ENCODE data around the gene CDHR1. TPM values are rescaled to one million over a fixed set of nuclear protein-coding genes. Genes with fewer than 3 reads are reported as not detected.

The CDHR1 gene
- total RNA-seq, 2 experiments from 2014 or later = 1.7 to 3.5 TPM

DNA sequence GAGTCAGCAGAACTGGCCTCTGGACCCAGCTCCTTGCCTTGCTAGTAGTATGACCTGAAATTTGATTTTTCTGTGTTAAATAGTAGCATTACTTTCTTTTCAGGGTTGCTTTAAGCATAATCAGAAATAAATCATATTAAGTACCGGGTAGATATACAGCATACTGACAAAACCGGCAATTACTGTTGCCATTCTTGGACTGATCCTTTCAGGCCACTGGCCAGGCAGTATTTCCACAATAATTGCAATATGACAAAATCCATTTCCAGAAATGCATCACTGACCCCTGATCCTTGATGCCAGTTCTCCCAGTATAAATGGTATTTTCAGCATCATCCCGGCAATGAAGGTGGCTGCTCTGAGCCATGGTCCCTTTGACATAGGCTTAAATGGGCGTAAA, 40.1 kb downstream of the CDHR1 start:
- no peak for DNase-seq
- Mint-ChIP-seq H3K27me3 (peaks cover 11% of the 10 kb centered on the region), H3K9me3 (no peaks in the 10 kb centered on the region), H3K4me3 (no peak overlapping the region), H3K4me1 (no peaks in the 10 kb centered on the region), H3K36me3 (no peaks in the 10 kb centered on the region), H3K27ac (no peak overlapping the region)
- no peak for ATAC-seq (ENCODE audit: low read depth)
- POLR2A ChIA-PET = no interaction called here

DNA sequence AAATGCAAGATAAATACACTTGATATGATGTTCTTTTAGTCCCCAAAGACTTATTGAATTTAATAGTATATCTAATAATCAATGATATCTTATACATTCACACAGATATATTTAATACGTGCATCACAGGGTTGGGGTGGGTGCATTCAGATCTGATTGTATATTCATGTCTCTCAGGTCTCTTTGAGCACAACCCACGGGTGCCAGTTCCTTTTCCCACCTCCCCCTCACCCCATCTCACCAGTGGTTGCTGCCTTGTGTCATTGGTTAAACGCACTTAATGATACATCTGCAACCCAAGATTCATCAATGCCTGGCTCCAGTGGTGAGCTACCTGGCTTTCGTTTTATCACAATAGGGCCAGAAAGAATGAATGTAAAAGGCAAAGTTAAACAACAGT, 40.8 kb downstream of the CDHR1 start:
- no peak for ATAC-seq (ENCODE audit: low read depth)
- Mint-ChIP-seq H3K4me3 (no peak overlapping the region), H3K27me3 (peaks cover 9% of the 10 kb centered on the region), H3K4me1 (no peaks in the 10 kb centered on the region), H3K27ac (no peak overlapping the region), H3K9me3 (no peaks in the 10 kb centered on the region), H3K36me3 (no peaks in the 10 kb centered on the region)
- DNase-seq = no peak
- POLR2A ChIA-PET = no interaction called here

DNA sequence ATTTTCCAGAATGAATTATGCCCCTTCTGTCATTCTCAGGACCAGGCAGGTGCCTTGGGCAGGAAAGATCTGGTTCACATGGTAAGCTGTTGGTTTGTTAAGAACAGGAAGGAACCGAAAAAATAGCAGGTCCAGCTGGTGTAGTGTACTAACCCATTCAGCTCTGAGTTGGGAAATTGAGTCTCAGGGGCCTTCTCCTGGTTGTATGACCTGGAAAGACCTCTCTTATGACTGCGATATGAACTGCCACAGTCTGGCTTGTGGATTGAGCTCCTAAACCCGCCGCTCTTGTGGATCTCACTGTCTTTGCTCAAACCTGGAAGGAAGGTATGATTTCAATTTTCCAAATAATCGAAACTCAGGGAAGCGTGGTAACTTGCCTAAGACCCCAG, 42.5 kb downstream of the CDHR1 start:
- POLR2A ChIA-PET = no interaction called here
- H3K27ac Mint-ChIP-seq = no peak overlapping the region
- H3K36me3 Mint-ChIP-seq = no peaks in the 10 kb centered on the region
- ATAC-seq (ENCODE audit: low read depth) (no peak), DNase-seq (no peak)
- no peak overlapping the region for H3K4me3 Mint-ChIP-seq
- H3K27me3 Mint-ChIP-seq = peaks cover 15% of the 10 kb centered on the region
- H3K9me3 Mint-ChIP-seq = no peaks in the 10 kb centered on the region
- H3K4me1 Mint-ChIP-seq = no peaks in the 10 kb centered on the region

DNA sequence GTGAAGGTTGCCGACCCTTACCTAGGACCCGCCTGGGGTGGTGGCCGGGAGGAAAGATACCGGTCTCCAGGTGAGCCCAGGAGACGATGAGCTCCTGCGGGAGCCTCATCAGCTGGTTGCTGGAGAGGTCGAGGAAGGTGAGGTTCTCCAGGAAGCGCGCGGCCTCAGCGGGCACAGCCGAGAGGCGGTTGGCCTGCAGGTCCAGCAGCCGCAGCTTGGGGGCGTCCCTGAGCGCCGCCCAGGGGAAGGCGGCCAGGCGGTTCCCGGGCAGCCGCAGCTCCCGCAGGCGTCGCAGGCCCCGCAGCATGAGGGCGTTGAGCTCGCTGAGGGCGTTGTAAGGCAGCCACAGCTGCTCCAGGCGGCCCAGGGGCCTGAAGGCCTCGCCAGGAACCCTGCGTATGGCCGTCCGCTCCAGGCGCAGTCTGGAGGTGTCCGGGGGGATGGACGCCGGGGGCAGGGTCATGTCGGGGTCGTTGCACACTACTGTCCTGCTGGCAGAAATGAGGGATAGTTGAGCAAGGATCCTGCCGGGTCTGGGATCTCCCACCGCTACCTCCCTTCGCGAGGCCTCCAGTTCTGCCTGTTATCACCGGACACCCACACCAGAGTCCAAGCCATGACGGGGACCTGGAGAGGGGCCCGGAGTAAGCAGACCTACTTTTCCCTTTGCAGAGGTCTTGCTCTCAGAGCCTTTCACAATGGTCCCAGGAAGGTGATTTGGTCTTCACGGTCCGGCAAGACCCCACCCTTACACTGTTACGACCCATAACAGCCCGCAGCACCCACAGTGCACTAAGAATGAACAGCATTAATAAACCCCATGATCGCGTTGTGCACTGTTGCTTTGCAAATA, 43.1 kb downstream of the CDHR1 start:
- Mint-ChIP-seq H3K4me1 (no peaks in the 10 kb centered on the region), H3K27me3 (peaks cover 15% of the 10 kb centered on the region), H3K4me3 (no peak overlapping the region), H3K9me3 (no peaks in the 10 kb centered on the region), H3K36me3 (no peaks in the 10 kb centered on the region), H3K27ac (no peak overlapping the region)
- DNase-seq = no peak
- ATAC-seq (ENCODE audit: low read depth) = no peak
- POLR2A ChIA-PET = no interaction called here

DNA sequence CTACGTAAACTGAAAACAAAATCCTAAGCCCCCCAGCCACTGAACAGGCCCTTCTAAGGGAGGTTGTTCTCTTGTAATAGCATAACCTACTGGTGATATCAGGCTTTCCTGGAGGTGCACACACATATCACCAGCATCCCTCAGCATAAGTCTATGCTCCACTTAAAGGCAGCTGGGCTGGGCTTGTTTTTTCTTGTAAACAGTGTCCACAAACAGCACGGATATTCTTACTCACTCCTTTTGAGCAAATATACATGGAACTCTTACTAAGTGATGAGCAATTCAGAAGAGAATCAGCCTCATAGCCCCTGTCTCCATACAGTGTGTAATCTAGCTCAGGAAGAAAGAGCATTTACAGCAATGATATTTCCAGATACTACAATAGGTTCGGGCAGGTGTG, 44.6 kb downstream of the CDHR1 start:
- no peaks in the 10 kb centered on the region for H3K4me1 Mint-ChIP-seq
- H3K27me3 Mint-ChIP-seq = peaks cover 15% of the 10 kb centered on the region
- DNase-seq (no peak), ATAC-seq (ENCODE audit: low read depth) (no peak)
- H3K36me3 Mint-ChIP-seq = no peaks in the 10 kb centered on the region
- H3K9me3 Mint-ChIP-seq = no peaks in the 10 kb centered on the region
- no peak overlapping the region for H3K27ac Mint-ChIP-seq
- POLR2A ChIA-PET = no interaction called here
- H3K4me3 Mint-ChIP-seq = no peak overlapping the region

DNA sequence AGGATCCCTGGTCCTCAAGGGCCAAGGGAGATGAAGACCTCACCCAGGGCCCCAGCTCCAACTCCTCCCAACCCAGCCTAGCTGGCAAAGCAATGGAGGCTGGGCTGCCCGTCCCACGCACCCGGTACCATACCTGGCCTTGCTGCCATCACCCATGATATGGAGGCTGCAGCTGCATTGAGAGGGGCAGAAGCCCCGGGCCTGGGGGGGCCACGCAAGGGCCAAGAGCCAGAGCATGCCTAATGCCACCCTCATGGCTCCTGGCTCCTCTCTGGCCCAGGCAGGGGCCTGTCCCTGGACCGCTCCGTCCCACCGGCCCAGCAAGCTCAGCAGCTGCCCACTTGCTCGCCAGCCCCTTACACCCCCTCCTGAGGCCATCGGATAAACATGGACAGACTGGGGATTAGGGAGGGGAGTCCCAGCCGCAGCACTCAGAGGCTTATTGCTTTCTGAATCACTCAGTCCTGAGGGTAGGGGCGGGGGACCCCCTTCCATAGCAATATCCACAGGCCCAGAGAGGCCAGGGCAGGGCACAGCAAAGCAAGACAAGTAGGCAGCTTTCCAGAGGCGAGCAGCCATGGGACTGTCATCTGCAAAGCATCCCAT, 47.0 kb downstream of the CDHR1 start, which contains the start of gene LRIT1:
Gene LRIT1 (minus strand): TSS at position 362 of the 606 bp plus-strand sequence. CDS start 107 bp downstream, at position 255.
- no peaks in the 10 kb centered on the region for H3K4me1 Mint-ChIP-seq
- POLR2A ChIA-PET = no interaction called here
- H3K27me3 Mint-ChIP-seq = peaks cover 15% of the 10 kb centered on the region
- no peak for ATAC-seq (ENCODE audit: low read depth)
- H3K36me3 Mint-ChIP-seq = no peaks in the 10 kb centered on the region
- DNase-seq = no peak
- H3K4me3 Mint-ChIP-seq = no peak within 1 kb of the TSS
- H3K27ac Mint-ChIP-seq = no peak within 1 kb of the TSS
- no peaks in the 10 kb centered on the region for H3K9me3 Mint-ChIP-seq

DNA sequence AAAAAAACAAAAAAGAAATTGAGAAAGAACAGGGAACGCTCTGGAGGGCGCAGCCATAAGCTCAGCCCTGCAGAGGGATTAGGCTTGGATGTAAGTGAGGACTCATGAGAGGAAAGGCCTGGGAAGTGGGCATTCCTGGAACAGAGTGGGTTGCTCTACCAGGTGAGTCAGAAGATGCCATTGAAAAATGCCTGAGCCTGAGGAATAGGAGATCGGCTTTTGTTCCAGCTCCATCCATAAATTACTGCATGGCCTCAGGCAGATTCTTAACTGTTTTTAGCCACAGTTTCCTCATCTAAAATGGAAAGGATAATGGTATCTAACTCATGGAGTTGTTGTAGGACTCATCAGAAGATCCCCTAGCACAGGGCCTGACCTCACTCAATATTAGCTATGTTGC, 49.4 kb downstream of the CDHR1 start:
- Mint-ChIP-seq H3K27ac (no peak overlapping the region), H3K4me1 (no peaks in the 10 kb centered on the region), H3K27me3 (peaks cover 6% of the 10 kb centered on the region), H3K4me3 (no peak overlapping the region), H3K9me3 (no peaks in the 10 kb centered on the region), H3K36me3 (no peaks in the 10 kb centered on the region)
- no peak for ATAC-seq (ENCODE audit: low read depth)
- DNase-seq = no peak
- POLR2A ChIA-PET = no interaction called here

DNA sequence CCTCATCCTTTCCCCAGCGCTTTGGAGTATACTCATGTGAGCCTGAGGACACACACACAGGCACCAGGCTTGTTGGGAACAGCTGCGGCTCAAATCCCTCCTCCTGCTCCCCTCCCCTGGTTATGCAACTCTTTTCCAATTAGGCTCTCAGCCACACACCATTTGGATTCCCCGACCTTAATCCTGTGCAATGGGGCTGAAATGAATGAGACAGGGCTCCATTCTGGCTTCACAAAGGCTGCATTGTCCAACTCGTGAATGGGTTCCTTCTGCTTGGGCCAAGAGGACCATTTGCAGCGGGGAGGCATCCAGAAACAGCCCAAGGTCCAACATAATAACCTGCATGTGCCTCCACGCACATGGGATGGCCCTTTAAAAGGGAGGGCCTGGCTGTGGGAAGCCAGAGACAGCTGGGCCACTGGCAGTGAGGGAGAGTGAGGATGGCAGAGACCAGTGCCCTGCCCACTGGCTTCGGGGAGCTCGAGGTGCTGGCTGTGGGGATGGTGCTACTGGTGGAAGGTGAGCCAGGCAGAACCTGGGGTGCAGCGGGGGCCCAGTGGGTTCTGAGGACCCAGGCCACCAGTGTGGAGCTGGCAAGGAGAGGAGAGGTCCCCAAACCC, 50.4 kb downstream of the CDHR1 start, which contains the start of gene RGR:
Gene RGR (plus strand): TSS at position 403 of the 620 bp plus-strand sequence. CDS start 38 bp downstream, at position 441.
- peaks cover 6% of the 10 kb centered on the region for H3K27me3 Mint-ChIP-seq
- H3K27ac Mint-ChIP-seq = no peak within 1 kb of the TSS
- DNase-seq = no peak
- no peak for ATAC-seq (ENCODE audit: low read depth)
- no peaks in the 10 kb centered on the region for H3K9me3 Mint-ChIP-seq
- POLR2A ChIA-PET = no interaction called here
- H3K36me3 Mint-ChIP-seq = no peaks in the 10 kb centered on the region
- H3K4me1 Mint-ChIP-seq = no peaks in the 10 kb centered on the region
- H3K4me3 Mint-ChIP-seq = no peak within 1 kb of the TSS

DNA sequence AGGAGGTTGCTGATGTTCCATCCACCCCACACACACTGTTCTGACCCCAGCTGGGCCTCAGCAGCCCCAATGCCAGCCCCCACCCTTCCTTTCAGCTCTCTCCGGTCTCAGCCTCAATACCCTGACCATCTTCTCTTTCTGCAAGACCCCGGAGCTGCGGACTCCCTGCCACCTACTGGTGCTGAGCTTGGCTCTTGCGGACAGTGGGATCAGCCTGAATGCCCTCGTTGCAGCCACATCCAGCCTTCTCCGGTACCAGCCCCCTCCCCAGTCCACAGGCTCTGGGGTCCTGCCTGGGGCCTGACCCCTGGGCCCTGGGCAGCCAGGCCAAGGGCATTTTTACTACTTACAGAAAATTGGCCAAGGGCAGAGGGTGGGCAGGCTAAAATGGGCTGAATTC, 53.2 kb downstream of the CDHR1 start:
- H3K27me3 Mint-ChIP-seq = no peaks in the 10 kb centered on the region
- no peak for ATAC-seq (ENCODE audit: low read depth)
- no peaks in the 10 kb centered on the region for H3K4me1 Mint-ChIP-seq
- POLR2A ChIA-PET = no interaction called here
- no peak overlapping the region for H3K27ac Mint-ChIP-seq
- DNase-seq = no peak
- H3K4me3 Mint-ChIP-seq = no peak overlapping the region
- H3K9me3 Mint-ChIP-seq = no peaks in the 10 kb centered on the region
- no peaks in the 10 kb centered on the region for H3K36me3 Mint-ChIP-seq

DNA sequence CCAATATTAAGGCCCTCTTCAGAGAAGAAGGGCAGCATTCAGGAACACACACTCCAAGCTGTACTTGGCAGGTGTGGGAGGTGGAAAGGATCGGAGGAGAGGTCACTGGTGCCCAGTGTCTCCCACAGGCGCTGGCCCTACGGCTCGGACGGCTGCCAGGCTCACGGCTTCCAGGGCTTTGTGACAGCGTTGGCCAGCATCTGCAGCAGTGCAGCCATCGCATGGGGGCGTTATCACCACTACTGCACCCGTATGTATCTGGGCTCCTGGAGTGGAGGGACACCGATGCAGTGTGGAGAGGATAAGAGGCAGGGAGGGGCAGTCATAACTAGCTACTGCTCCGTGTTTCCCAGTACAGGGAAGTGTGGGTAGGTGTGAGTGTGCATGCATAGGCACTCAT, 54.5 kb downstream of the CDHR1 start:
- DNase-seq = no peak
- POLR2A ChIA-PET = no interaction called here
- H3K4me1 Mint-ChIP-seq = no peaks in the 10 kb centered on the region
- H3K27me3 Mint-ChIP-seq = peaks cover 2% of the 10 kb centered on the region
- H3K4me3 Mint-ChIP-seq = no peak overlapping the region
- H3K9me3 Mint-ChIP-seq = no peaks in the 10 kb centered on the region
- H3K36me3 Mint-ChIP-seq = no peaks in the 10 kb centered on the region
- ATAC-seq (ENCODE audit: low read depth) = no peak
- H3K27ac Mint-ChIP-seq = no peak overlapping the region

DNA sequence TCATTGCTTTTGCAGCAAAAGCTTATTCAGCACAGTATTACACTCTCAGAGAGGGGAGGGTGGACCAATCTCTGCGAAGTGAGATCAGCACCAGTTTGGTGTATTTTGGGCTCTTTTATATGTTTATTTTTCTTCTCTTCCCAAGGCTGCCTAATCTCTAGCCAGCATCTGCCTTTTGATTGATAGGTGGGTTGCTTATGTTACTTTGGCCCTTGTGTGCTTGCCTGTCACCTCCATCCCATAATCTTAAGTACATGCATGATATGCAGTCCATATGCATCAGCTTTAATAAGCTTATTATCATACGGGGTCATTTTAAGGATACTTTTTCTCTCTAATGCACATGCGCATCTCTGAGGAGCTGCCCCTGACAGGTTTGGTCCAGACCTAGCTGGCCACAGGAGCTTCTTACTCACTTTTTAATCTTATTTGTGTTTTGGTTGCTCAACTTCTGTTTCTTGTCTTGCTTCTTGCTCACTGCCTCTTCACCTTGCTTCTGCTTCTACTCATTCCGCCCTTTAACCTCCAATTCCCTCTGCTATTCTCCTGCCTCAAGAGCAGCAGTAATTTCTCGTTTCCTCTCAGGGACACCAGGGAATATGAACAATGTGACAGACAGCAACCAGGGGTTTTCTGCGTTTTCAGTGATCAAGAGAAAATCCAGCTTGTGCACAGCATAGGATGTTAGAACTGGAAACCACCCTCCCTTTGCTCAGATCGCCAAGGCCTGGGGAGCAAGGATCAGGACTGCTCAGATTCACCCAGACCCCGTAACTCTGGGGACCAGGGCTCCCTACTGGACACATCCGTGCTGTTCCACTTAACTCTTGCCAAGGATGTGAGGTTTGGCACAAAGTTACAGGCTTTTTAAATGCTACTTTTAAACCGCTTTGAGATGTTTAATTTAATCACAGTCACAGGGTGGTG, 60.5 kb downstream of the CDHR1 start:
- no peak overlapping the region for H3K27ac Mint-ChIP-seq
- peaks cover 12% of the 10 kb centered on the region for H3K27me3 Mint-ChIP-seq
- no peaks in the 10 kb centered on the region for H3K36me3 Mint-ChIP-seq
- DNase-seq (no peak), ATAC-seq (ENCODE audit: low read depth) (no peak)
- POLR2A ChIA-PET = no interaction called here
- H3K4me1 Mint-ChIP-seq = peaks cover 5% of the 10 kb centered on the region
- no peaks in the 10 kb centered on the region for H3K9me3 Mint-ChIP-seq
- H3K4me3 Mint-ChIP-seq = no peak overlapping the region

DNA sequence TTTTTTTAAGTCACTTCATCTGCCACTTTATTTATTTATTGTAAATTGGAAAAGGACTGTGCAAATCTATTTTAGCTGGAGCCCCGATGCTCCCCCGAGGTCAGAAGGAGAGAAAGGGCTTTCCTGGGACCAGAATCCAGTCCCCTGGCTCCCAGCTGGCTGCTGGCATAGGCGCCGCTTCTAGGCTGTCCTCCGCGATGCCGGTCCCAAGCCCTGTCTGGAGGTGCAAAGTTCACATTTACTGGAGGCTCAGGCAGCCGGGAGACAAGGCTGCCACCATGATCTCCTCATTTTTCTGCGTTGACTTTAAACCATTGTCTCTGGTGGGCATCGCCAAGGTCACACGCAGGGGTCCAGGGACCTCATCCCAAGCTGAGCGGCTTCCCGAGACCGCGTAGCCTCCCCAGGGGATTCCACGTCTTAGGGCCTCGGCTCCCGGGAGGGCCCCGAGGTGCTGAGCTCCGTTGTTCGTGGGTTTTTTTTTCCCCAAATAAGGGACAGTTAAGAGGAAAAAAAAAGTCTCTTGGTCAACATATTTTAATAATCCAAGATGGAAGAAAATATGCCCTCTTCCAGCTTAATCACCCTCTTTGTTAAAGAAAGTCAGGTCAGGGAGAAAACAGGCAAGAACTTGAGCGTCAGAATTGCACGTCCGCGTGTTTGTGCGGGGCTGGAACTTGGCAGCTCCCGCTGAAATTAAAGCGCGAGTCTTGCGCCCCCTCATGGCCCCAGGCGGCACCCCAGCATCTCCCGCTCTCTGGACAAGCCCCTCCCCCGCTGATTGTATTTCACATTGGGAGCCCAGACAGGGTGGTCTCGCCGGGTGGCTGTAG, 62.4 kb downstream of the CDHR1 start:
- POLR2A ChIA-PET = no interaction called here
- no peak overlapping the region for H3K27ac Mint-ChIP-seq
- DNase-seq (peak; percentile 59), ATAC-seq (ENCODE audit: low read depth) (peak; percentile 58)
- no peaks in the 10 kb centered on the region for H3K36me3 Mint-ChIP-seq
- no peaks in the 10 kb centered on the region for H3K9me3 Mint-ChIP-seq
- H3K27me3 Mint-ChIP-seq = peaks cover 12% of the 10 kb centered on the region
- H3K4me3 Mint-ChIP-seq = no peak overlapping the region
- peaks cover 5% of the 10 kb centered on the region for H3K4me1 Mint-ChIP-seq
